ENCODE data around the gene STX16.

DNA sequence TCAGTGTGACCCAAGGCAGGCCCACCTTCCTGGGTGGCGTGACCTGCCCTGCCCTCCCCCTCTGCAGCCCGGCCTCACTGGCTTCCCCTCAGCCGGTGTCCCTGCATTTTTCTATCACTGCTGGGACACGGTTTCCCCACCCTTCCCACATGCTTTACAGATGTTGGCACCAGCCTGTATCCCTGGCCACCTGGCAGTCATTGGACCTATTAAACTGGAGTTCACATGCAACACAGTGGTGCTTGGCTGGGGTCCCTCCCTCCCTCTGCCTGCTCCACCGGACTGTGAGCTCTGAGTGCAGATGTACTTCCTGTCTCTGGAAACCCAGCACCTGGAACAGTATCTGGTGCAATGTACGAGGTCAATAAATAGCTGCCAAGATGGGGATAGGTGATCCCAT is 25.5 kb upstream of the STX16 start:
- TF ChIP-seq, protein P1, sequence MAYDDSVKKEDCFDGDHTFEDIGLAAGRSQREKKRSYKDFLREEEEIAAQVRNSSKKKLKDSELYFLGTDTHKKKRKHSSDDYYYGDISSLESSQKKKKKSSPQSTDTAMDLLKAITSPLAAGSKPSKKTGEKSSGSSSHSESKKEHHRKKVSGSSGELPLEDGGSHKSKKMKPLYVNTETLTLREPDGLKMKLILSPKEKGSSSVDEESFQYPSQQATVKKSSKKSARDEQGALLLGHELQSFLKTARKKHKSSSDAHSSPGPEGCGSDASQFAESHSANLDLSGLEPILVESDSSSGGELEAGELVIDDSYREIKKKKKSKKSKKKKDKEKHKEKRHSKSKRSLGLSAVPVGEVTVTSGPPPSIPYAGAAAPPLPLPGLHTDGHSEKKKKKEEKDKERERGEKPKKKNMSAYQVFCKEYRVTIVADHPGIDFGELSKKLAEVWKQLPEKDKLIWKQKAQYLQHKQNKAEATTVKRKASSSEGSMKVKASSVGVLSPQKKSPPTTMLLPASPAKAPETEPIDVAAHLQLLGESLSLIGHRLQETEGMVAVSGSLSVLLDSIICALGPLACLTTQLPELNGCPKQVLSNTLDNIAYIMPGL (CRISPR knock-in tag; IDR thresholded peaks at IDR 0.05), result no peak
- TF ChIP-seq, protein P2, sequence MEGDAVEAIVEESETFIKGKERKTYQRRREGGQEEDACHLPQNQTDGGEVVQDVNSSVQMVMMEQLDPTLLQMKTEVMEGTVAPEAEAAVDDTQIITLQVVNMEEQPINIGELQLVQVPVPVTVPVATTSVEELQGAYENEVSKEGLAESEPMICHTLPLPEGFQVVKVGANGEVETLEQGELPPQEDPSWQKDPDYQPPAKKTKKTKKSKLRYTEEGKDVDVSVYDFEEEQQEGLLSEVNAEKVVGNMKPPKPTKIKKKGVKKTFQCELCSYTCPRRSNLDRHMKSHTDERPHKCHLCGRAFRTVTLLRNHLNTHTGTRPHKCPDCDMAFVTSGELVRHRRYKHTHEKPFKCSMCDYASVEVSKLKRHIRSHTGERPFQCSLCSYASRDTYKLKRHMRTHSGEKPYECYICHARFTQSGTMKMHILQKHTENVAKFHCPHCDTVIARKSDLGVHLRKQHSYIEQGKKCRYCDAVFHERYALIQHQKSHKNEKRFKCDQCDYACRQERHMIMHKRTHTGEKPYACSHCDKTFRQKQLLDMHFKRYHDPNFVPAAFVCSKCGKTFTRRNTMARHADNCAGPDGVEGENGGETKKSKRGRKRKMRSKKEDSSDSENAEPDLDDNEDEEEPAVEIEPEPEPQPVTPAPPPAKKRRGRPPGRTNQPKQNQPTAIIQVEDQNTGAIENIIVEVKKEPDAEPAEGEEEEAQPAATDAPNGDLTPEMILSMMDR (IDR thresholded peaks at IDR 0.05 in 2 of 3, conservative IDR thresholded peaks at IDR 0.05 in 1 of 3; ENCODE audit: insufficient read depth in 2 of 3, low read depth in 1 of 3, low read length in 3 of 3), result no peak
- no peak for TF ChIP-seq PML (IDR thresholded peaks at IDR 0.05; ENCODE audit: low read length)
- no peak for TF ChIP-seq ZNF212 (CRISPR knock-in tag; IDR thresholded peaks at IDR 0.05)
- no peak for TF ChIP-seq ZNF24 (IDR thresholded peaks at IDR 0.05)
- no peak for TF ChIP-seq POLR2AphosphoS5 (IDR thresholded peaks at IDR 0.05; ENCODE audit: control insufficient read depth, insufficient read depth, low read depth, low read length)
- TF ChIP-seq JUND (IDR thresholded peaks at IDR 0.05; ENCODE audit: borderline replicate concordance, low read depth, low read length), result no peak
- TF ChIP-seq JUND (tag; IDR thresholded peaks at IDR 0.05; ENCODE audit: borderline replicate concordance, low read depth, low read length), result no peak
- TF ChIP-seq, protein P3, sequence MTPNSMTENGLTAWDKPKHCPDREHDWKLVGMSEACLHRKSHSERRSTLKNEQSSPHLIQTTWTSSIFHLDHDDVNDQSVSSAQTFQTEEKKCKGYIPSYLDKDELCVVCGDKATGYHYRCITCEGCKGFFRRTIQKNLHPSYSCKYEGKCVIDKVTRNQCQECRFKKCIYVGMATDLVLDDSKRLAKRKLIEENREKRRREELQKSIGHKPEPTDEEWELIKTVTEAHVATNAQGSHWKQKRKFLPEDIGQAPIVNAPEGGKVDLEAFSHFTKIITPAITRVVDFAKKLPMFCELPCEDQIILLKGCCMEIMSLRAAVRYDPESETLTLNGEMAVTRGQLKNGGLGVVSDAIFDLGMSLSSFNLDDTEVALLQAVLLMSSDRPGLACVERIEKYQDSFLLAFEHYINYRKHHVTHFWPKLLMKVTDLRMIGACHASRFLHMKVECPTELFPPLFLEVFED (CRISPR knock-in tag; conservative IDR thresholded peaks at IDR 0.05), result no peak
- no peak for TF ChIP-seq ZSCAN29 (IDR thresholded peaks at IDR 0.05)
- no peak for TF ChIP-seq HDGF (IDR thresholded peaks at IDR 0.05)
